ENCODE results near the gene SHCBP1. TPM values are rescaled to one million over a fixed set of nuclear protein-coding genes. Genes with fewer than 3 reads are reported as not detected.

The SHCBP1 gene
- total RNA-seq, 4 donors from 2014 or later: 1.3 to 6.3 (median 4.3) TPM

DNA sequence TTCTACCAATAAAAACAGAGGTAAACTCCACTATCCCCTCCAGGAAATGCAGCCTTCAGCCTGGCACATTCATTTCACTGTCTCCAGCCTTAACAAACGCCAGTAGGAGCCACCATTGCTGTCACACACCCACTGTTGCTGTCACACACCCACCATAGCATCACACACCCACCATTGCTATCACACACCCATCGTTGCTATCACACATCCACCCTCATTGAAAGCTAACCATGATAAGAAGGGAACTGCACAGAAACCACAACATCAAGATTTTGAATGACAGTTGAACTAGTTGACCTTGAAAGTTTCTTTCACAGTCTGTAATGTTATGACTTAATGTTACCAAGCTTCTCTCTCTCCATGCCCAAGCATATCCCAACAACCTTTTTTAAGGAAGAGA, 38.1 kb downstream of the SHCBP1 start:
- TF ChIP-seq POLR2AphosphoS5 (IDR thresholded peaks at IDR 0.05) (no peak), EP300 (IDR thresholded peaks at IDR 0.05) (no peak), POLR2A (IDR thresholded peaks at IDR 0.05) (no peak)
- TF ChIP-seq, protein P1, sequence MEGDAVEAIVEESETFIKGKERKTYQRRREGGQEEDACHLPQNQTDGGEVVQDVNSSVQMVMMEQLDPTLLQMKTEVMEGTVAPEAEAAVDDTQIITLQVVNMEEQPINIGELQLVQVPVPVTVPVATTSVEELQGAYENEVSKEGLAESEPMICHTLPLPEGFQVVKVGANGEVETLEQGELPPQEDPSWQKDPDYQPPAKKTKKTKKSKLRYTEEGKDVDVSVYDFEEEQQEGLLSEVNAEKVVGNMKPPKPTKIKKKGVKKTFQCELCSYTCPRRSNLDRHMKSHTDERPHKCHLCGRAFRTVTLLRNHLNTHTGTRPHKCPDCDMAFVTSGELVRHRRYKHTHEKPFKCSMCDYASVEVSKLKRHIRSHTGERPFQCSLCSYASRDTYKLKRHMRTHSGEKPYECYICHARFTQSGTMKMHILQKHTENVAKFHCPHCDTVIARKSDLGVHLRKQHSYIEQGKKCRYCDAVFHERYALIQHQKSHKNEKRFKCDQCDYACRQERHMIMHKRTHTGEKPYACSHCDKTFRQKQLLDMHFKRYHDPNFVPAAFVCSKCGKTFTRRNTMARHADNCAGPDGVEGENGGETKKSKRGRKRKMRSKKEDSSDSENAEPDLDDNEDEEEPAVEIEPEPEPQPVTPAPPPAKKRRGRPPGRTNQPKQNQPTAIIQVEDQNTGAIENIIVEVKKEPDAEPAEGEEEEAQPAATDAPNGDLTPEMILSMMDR (IDR thresholded peaks at IDR 0.05): no peak
- Histone ChIP-seq H3K36me3 (peaks cover 10% of the 10 kb centered on the region), H3K9me3 (no peaks in the 10 kb centered on the region), H3K27me3 (no peaks in the 10 kb centered on the region), H3K4me1 (no peaks in the 10 kb centered on the region), H3K27ac (no peak overlapping the region), H3K4me3 (no peak overlapping the region)
- no peak for DNase-seq (ENCODE audit: low spot score in 2 of 2)
- 90% methylated on average over 2 of the region's 2 CpGs for WGBS

DNA sequence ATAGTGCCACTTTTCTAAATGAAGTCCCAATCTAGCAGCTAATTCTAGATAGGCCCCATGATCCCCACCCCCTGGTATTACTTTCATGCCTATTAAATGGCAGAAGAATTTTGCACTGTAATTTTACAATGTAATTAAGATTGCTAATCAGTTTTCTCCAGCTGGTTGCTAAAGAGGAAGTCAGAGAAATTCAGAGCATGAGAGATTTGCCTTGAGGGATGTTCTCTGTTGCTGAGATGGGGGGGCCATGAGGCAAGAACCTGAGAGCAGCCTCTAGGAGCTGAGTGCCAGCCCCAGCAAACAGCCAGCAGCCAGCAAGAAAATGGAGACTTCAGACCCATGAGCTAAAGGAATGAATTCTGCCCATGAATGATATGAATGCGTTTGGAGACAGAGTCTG, 38.9 kb downstream of the SHCBP1 start:
- no peak overlapping the region for H3K4me3 ChIP-seq
- H3K9me3 ChIP-seq: no peaks in the 10 kb centered on the region
- TF ChIP-seq, protein P1 (IDR thresholded peaks at IDR 0.05): no peak
- TF ChIP-seq POLR2A (IDR thresholded peaks at IDR 0.05) (no peak), EP300 (IDR thresholded peaks at IDR 0.05) (no peak)
- peaks cover 10% of the 10 kb centered on the region for H3K36me3 ChIP-seq
- no peaks in the 10 kb centered on the region for H3K4me1 ChIP-seq
- H3K27me3 ChIP-seq: no peaks in the 10 kb centered on the region
- 100% methylated on average over 1 of the region's 1 CpG for WGBS
- no peak for DNase-seq (ENCODE audit: low spot score in 2 of 2)
- H3K27ac ChIP-seq: no peak overlapping the region

DNA sequence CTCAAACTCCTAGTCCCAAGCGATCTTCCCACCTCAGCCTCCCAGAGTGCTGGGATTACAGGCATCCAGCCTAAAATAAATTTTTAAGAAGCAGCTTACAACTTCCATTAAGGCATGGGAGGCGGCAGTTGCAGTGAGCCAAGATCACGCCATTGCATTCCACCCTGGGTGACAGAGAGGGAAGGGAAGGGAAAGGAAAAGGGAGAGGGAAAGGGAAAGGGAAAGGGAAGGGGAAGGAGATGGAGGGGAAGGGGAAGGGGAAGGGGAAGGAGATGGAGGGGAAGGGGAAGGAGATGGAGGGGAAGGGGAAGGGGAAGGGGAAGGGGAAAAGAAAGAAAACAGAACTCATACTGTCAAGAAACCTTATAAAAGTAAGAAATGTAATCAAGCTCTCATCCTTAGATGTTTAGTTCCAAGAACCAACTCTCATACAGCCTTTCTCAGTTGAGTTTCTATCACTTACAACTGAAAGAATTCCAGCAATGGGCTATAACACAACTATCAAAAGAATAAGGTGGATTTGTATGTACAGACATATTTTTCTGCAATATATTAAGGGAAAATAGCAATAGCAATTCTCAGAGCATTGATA, 43.1 kb downstream of the SHCBP1 start:
- no peak overlapping the region for H3K27ac ChIP-seq
- TF ChIP-seq EP300 (IDR thresholded peaks at IDR 0.05): no peak
- TF ChIP-seq, protein P1 (IDR thresholded peaks at IDR 0.05): no peak
- TF ChIP-seq POLR2AphosphoS5 (IDR thresholded peaks at IDR 0.05): no peak
- TF ChIP-seq POLR2A (IDR thresholded peaks at IDR 0.05): no peak
- H3K4me3 ChIP-seq: no peak overlapping the region
- H3K27me3 ChIP-seq: no peaks in the 10 kb centered on the region
- no peak for DNase-seq (ENCODE audit: low spot score in 2 of 2)
- WGBS: 86% methylated on average over 3 of the region's 3 CpGs
- H3K4me1 ChIP-seq: no peaks in the 10 kb centered on the region
- peaks cover 8% of the 10 kb centered on the region for H3K36me3 ChIP-seq
- no peaks in the 10 kb centered on the region for H3K9me3 ChIP-seq

DNA sequence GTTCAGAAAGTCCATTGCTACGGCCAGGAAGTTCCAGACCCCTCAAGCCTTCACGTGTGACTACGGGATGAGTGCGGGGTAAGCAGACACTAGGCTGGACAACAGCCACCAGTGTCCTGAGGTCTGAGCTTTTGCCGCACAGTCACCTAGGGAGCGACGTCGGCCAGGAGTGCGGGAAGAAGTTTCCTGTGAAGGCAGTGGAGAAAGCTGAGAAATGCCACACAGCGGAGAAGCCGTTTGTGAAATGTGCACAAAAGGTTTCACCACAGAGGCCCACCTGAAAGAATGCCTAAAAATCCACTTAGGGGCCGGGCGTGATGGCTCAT, 47.4 kb downstream of the SHCBP1 start:
- 87% methylated on average over 13 of the region's 13 CpGs for WGBS

DNA sequence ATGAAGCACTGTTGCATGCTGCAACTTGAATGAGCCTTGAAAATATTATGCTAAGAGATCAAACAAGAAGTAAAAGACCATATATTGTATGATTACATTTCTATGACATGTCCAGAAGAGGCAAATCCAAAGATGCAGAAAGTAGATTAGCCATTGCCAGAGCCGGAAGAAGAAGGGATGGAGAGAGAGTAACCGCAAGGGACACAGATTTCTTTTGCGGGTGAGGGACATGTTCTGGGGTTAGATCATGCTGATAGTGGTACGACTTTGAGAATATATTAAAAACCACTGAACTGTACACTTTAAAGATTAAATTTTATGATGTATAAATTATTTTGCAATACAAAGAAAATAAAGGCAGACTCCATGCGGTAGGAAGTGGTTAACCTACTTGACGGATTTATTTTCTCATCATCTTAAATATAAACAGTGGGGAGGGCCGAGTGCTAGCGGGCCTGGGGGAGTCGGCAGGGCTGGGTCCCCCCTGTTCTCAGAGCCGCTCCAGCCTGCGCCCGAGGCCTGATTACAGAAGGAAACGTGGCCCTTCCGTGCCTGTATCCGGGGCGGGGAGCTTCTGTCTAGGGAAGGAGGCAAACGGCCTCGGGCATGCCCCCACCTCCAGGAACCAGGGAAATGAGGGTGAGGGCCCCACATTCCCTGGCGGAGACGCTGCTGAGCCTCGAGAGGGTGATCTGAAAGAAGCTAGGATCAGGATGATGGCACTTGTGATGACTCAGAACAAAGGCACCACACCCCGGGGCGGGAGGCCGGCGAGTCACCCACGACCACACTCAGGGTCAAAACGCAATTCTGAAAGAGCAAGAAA, 48.0 kb downstream of the SHCBP1 start:
- no peak overlapping the region for H3K27ac ChIP-seq
- no peak for DNase-seq (ENCODE audit: low spot score in 2 of 2)
- TF ChIP-seq POLR2A (IDR thresholded peaks at IDR 0.05) (no peak), POLR2AphosphoS5 (IDR thresholded peaks at IDR 0.05) (no peak), EP300 (IDR thresholded peaks at IDR 0.05) (no peak)
- TF ChIP-seq, protein P1 (IDR thresholded peaks at IDR 0.05): no peak
- WGBS: 60% methylated on average over 27 of the region's 27 CpGs
- no peaks in the 10 kb centered on the region for H3K9me3 ChIP-seq
- H3K36me3 ChIP-seq: no peaks in the 10 kb centered on the region
- no peaks in the 10 kb centered on the region for H3K4me1 ChIP-seq
- no peaks in the 10 kb centered on the region for H3K27me3 ChIP-seq
- no peak overlapping the region for H3K4me3 ChIP-seq

More for the DNA sequence above, 47.4 kb downstream of the SHCBP1 start:
- Histone ChIP-seq H3K36me3 (no peaks in the 10 kb centered on the region), H3K9me3 (no peaks in the 10 kb centered on the region), H3K27me3 (no peaks in the 10 kb centered on the region), H3K27ac (no peak overlapping the region), H3K4me1 (no peaks in the 10 kb centered on the region), H3K4me3 (no peak overlapping the region)
- TF ChIP-seq, protein P1 (IDR thresholded peaks at IDR 0.05): no peak
- TF ChIP-seq POLR2A (IDR thresholded peaks at IDR 0.05) (no peak), POLR2AphosphoS5 (IDR thresholded peaks at IDR 0.05) (no peak), EP300 (IDR thresholded peaks at IDR 0.05) (no peak)
- DNase-seq (ENCODE audit: low spot score in 2 of 2): no peak

Measured in suprapubic skin (tissue), 4 donors.